Psoas muscle (tissue), 8 donors: ENCODE measurements around the gene TSPAN7. TPM values are rescaled to one million over a fixed set of nuclear protein-coding genes. Genes with fewer than 3 reads are reported as not detected.

Experiments used
- ATAC-seq, 4 donors: fragments of 200-7000 bp; cut with Tn5 transposase; one replicate each; pipeline ENCODE4 v1.9.1; 2020; ENCODE audit warnings: moderate library complexity in 3 of 4, mild to moderate bottlenecking in 2 of 4
- DNase-seq, 2 donors: peaks; one replicate each; pipeline ENCODE4 v3.0.0-alpha.2; 2020
- H3K27ac ChIP-seq: fragments of 200-600 bp; one replicate; pipeline ENCODE4 v1.8.0; 2022
- H3K27me3 ChIP-seq, 3 donors: fragments of 200-600 bp in 1 of 3; one replicate each; pipeline versions ENCODE4 v1.6.1 to v1.8.0; 2013 to 2022; ENCODE audit warnings: low read length in 2 of 3, mild to moderate bottlenecking in 2 of 3, moderate library complexity in 1 of 3; ENCODE audit not compliant: insufficient read depth in 3 of 3
- H3K36me3 ChIP-seq, 2 donors: fragments of 200-600 bp in 1 of 2; one replicate each; pipeline versions ENCODE4 v1.6.1 to v1.8.0; 2013 to 2022; ENCODE audit warnings: low read depth in 1 of 2, mild to moderate bottlenecking in 1 of 2, moderate library complexity in 1 of 2; ENCODE audit not compliant: insufficient read depth in 1 of 2
- H3K4me1 ChIP-seq: fragments of 200-600 bp; one replicate; pipeline ENCODE4 v1.8.0; 2022
- H3K4me3 ChIP-seq: fragments of 200-600 bp; one replicate; pipeline ENCODE4 v1.8.0; 2022; ENCODE audit warnings: mild to moderate bottlenecking
- H3K9me3 ChIP-seq: fragments of 200-600 bp; one replicate; pipeline ENCODE4 v1.8.0; 2022
- CTCF ChIP-seq: fragments of 200-600 bp; IDR thresholded peaks from one replicate; pipeline ENCODE4 v1.8.0; 2022; ENCODE audit warnings: antibody characterized with exemption
- WGBS, 3 donors: extraction: QIAGEN DNeasy Blood & Tissue Kit; methylation state at CpG; one replicate each; pipeline versions ENCODE4 v1.1.6 to v1.1.7; 2013; 5-methylcytosine and 5-hydroxymethylcytosine counted together
- intact Hi-C, 2 donors: fragments of 100-400 bp; cut with DNase I; formaldehyde crosslinking; loops; one replicate each; pipeline versions ENCODE4 v1.11.0 to v1.14.2; 2022
- polyA plus RNA-seq, 3 donors: library from polyadenylated mRNA; stranded (reverse); fragments of 200-250 nt; gene quantifications; one replicate each; pipeline ENCODE4 v1.2.3, GENCODE V29; 2013
- total RNA-seq, 4 donors: library from RNA; stranded (reverse); fragmentation: NEBNext Ultra II Directional in 2 of 4; extraction: Animal tissue kit (Norgen Biotek cat#: 25700) in 2 of 4; gene quantifications; one replicate each; pipeline versions ENCODE4 v1.2.1 to v1.2.4, GENCODE V29; 2021 to 2023
- donor health status: healthy with polysubstance abuse.
- donor health status: DM: no; HTN: no; CAD: no; lungs with moderate emphysema.
- donor health status: Bipolar disorder and iron deficiency.
- donor health status: healthy.
- donor health status: DM: yes; HTN: yes; CAD: no.
- donor health status: DM: no; HTN: no; CAD: no.
- donor health status: DM: no; HTN: no; CAD: no.
- donor health status: DM: yes; HTN: yes; CAD: no.

The TSPAN7 gene
- total and polyA plus RNA-seq, 7 donors = 65.2 to 234 (median 136) TPM

- 37 to 52% (median 46%) methylated on average over 4 of the region's 4 CpGs for WGBS, 3 donors
- ATAC-seq = no peak
These were observed 46.6 kb downstream of the TSPAN7 start for GRCh38 chrX:38607976-38608375.

GRCh38 chrX:38610849-38611248 lies 49.5 kb downstream of the TSPAN7 start:
- 47 to 66% (median 60%) methylated on average over 6 of the region's 6 CpGs for WGBS, 3 donors
- TF ChIP-seq CTCF = no peak
- Histone ChIP-seq H3K9me3 (no peaks in the 10 kb centered on the region), H3K27me3 (no peaks in the 10 kb centered on the region), H3K4me1 (peaks cover 10% of the 10 kb centered on the region), H3K4me3 (no peak overlapping the region), H3K36me3 (no peaks in the 10 kb centered on the region), H3K27ac (peak overlapping the region; percentile 87)
- no peak for ATAC-seq
- intact Hi-C loops = no loop called here
- DNase-seq = no peak

More at GRCh38 chrX:38607976-38608375, 46.6 kb downstream of the TSPAN7 start:
- Histone ChIP-seq H3K9me3 (no peaks in the 10 kb centered on the region), H3K36me3 (no peaks in the 10 kb centered on the region), H3K27ac (no peak overlapping the region), H3K4me3 (no peak overlapping the region), H3K4me1 (peaks cover 3% of the 10 kb centered on the region), H3K27me3 (no peaks in the 10 kb centered on the region)
- intact Hi-C loops = no loop called here
- no peak for TF ChIP-seq CTCF
- no peak for DNase-seq

GRCh38 chrX:38612281-38612680 lies 50.9 kb downstream of the TSPAN7 start:
- H3K27ac ChIP-seq = peak overlapping the region; percentile 87
- no peaks in the 10 kb centered on the region for H3K9me3 ChIP-seq
- ATAC-seq = peak; percentile 89 to 93 (median 90)
- peak in 1 of 2 donors; percentile 37 for DNase-seq
- 19 to 33% (median 32%) methylated on average over 4 of the region's 4 CpGs for WGBS, 3 donors
- intact Hi-C loops = no loop called here
- no peaks in the 10 kb centered on the region for H3K27me3 ChIP-seq
- peaks cover 16% of the 10 kb centered on the region for H3K4me1 ChIP-seq
- peak overlapping the region; percentile 57 for H3K4me3 ChIP-seq
- no peaks in the 10 kb centered on the region for H3K36me3 ChIP-seq
- TF ChIP-seq CTCF = no peak

- Histone ChIP-seq H3K9me3 (no peaks in the 10 kb centered on the region), H3K27ac (peak overlapping the region; percentile 2), H3K4me3 (peak overlapping the region; percentile 57), H3K36me3 (no peaks in the 10 kb centered on the region), H3K4me1 (peaks cover 29% of the 10 kb centered on the region), H3K27me3 (peaks cover 0 to 12% (median 0%) of the 10 kb centered on the region in 3 donors)
- intact Hi-C loops = no loop called here
- TF ChIP-seq CTCF = no peak
- no peak for ATAC-seq
- 29 to 36% (median 35%) methylated on average over 2 of the region's 2 CpGs for WGBS, 3 donors
- no peak for DNase-seq
These were observed 53.1 kb downstream of the TSPAN7 start for GRCh38 chrX:38614485-38614884.

GRCh38 chrX:38616904-38617303 lies 55.6 kb downstream of the TSPAN7 start:
- intact Hi-C loops = no loop called here
- Histone ChIP-seq H3K4me1 (peaks cover 33% of the 10 kb centered on the region), H3K4me3 (no peak overlapping the region), H3K27me3 (peaks cover 0 to 12% (median 0%) of the 10 kb centered on the region in 3 donors), H3K36me3 (no peaks in the 10 kb centered on the region), H3K27ac (no peak overlapping the region), H3K9me3 (no peaks in the 10 kb centered on the region)
- ATAC-seq (no peak), DNase-seq (no peak)
- TF ChIP-seq CTCF = no peak
- 24 to 37% (median 37%) methylated on average over 6 of the region's 6 CpGs for whole genome bisulfite sequencing, 3 donors
